ENCODE data around the gene KIF26B.

- TF ChIP-seq CTCF (conservative IDR thresholded peaks at IDR 0.05; ENCODE audit: low read depth, low read length) = no peak
- TF ChIP-seq RCOR1 (IDR thresholded peaks at IDR 0.05; ENCODE audit: insufficient replicate concordance, low read length) = no peak
- TF ChIP-seq POLR2A (IDR thresholded peaks at IDR 0.05; ENCODE audit: low read depth, low read length) = no peak
- no peak for TF ChIP-seq USF2 (IDR thresholded peaks at IDR 0.05; ENCODE audit: low read depth, low read length)
- no peak for TF ChIP-seq BHLHE40 (IDR thresholded peaks at IDR 0.05; ENCODE audit: low read depth, low read length)
- no peak for TF ChIP-seq MXI1 (IDR thresholded peaks at IDR 0.05; ENCODE audit: borderline replicate concordance, low read depth, low read length)
- no peak for TF ChIP-seq CHD1 (IDR thresholded peaks at IDR 0.05; ENCODE audit: low read depth, low read length)
- TF ChIP-seq CEBPB (IDR thresholded peaks at IDR 0.05; ENCODE audit: low read depth, low read length) = no peak
- TF ChIP-seq MAZ (IDR thresholded peaks at IDR 0.05; ENCODE audit: borderline replicate concordance, low read depth, low read length) = no peak
- no peak for TF ChIP-seq RAD21 (IDR thresholded peaks at IDR 0.05; ENCODE audit: low read length)
Measured at GRCh38 chr1:245205864-245206263, 51.1 kb downstream of the KIF26B start.

Data from IMR-90 (cell line).